ENCODE measurements around the gene PCDHA1. TPM values are rescaled to one million over a fixed set of nuclear protein-coding genes. Genes with fewer than 3 reads are reported as not detected.
"Not testable (repeated sequence)": the region's sequence is repeated elsewhere in the genome, so short reads cannot be mapped to it uniquely, and the experiment has no call there.

The PCDHA1 gene
- total RNA-seq, 2 experiments from 2014 or later, result not detected

- intact Hi-C loops (cut with micrococcal nuclease), result no loop called here
- no peaks in the 10 kb centered on the region for H3K4me1 Mint-ChIP-seq (ENCODE audit: low read depth)
- H3K4me3 Mint-ChIP-seq, result no peak overlapping the region
- no peak for DNase-seq
- CTCF ChIA-PET, result interaction anchor here (0.9 kb wide), 1 partner anchor 9 kb away, joined by 3 read pairs; the partner anchor contains the start of gene PCDHA7
- no peak overlapping the region for H3K27ac Mint-ChIP-seq
- peaks cover 2% of the 10 kb centered on the region for H3K36me3 Mint-ChIP-seq (ENCODE audit: low read depth)
- peaks cover 22% of the 10 kb centered on the region for H3K9me3 Mint-ChIP-seq
- H3K27me3 Mint-ChIP-seq (ENCODE audit: low read depth), result peaks cover 36% of the 10 kb centered on the region
These were observed 57.1 kb downstream of the PCDHA1 start for GRCh38 chr5:140842798-140843733.

- H3K9me3 Mint-ChIP-seq; CTCF ChIA-PET; DNase-seq; H3K36me3 Mint-ChIP-seq (ENCODE audit: low read depth); intact Hi-C loops (cut with micrococcal nuclease); H3K27ac Mint-ChIP-seq; H3K4me1 Mint-ChIP-seq (ENCODE audit: low read depth); H3K4me3 Mint-ChIP-seq: not testable (repeated sequence)
- peaks cover 32% of the 10 kb centered on the region for H3K27me3 Mint-ChIP-seq (ENCODE audit: low read depth)
These were observed 62.5 kb downstream of the PCDHA1 start, which contains the start of gene PCDHA9 for GRCh38 chr5:140848139-140849102. PCDHA9 (plus strand) TSS chr5:140848382; CDS start chr5:140848496, 114 bp downstream.

- intact Hi-C loops (cut with micrococcal nuclease), result not testable (repeated sequence)
These were observed 64.1 kb downstream of the PCDHA1 start for GRCh38 chr5:140849831-140850634.

GRCh38 chr5:140855772-140856674 lies 70.1 kb downstream of the PCDHA1 start, which contains the start of gene PCDHA10:
PCDHA10 (plus strand) TSS chr5:140855897; CDS start chr5:140856049, 152 bp downstream.
- no peaks in the 10 kb centered on the region for H3K4me1 Mint-ChIP-seq (ENCODE audit: low read depth)
- peaks cover 36% of the 10 kb centered on the region for H3K27me3 Mint-ChIP-seq (ENCODE audit: low read depth)
- no peak for DNase-seq
- no peak within 1 kb of the TSS for H3K27ac Mint-ChIP-seq
- peaks cover 11% of the 10 kb centered on the region for H3K36me3 Mint-ChIP-seq (ENCODE audit: low read depth)
- CTCF ChIA-PET, result interaction anchor here (0.6 kb wide), 1 partner anchor 25 kb away, joined by 4 read pairs; no protein-coding TSS in a partner anchor
- no peak within 1 kb of the TSS for H3K4me3 Mint-ChIP-seq
- intact Hi-C loops (cut with micrococcal nuclease), result no loop called here
- H3K9me3 Mint-ChIP-seq, result peaks cover 18% of the 10 kb centered on the region

More at GRCh38 chr5:140849831-140850634, 64.1 kb downstream of the PCDHA1 start:
- H3K27me3 Mint-ChIP-seq (ENCODE audit: low read depth), result peaks cover 34% of the 10 kb centered on the region
- H3K27ac Mint-ChIP-seq; H3K9me3 Mint-ChIP-seq; H3K4me1 Mint-ChIP-seq (ENCODE audit: low read depth); H3K4me3 Mint-ChIP-seq; H3K36me3 Mint-ChIP-seq (ENCODE audit: low read depth); DNase-seq; CTCF ChIA-PET: not testable (repeated sequence)

GRCh38 chr5:140857177-140857986 lies 71.4 kb downstream of the PCDHA1 start:
- Mint-ChIP-seq H3K4me3 (no peak overlapping the region), H3K27ac (no peak overlapping the region), H3K9me3 (peaks cover 22% of the 10 kb centered on the region), H3K36me3 (ENCODE audit: low read depth) (peaks cover 13% of the 10 kb centered on the region), H3K27me3 (ENCODE audit: low read depth) (peaks cover 46% of the 10 kb centered on the region), H3K4me1 (ENCODE audit: low read depth) (no peaks in the 10 kb centered on the region)
- CTCF ChIA-PET, result no interaction called here
- intact Hi-C loops (cut with micrococcal nuclease), result no loop called here
- no peak for DNase-seq

- peaks cover 22% of the 10 kb centered on the region for H3K9me3 Mint-ChIP-seq
- CTCF ChIA-PET, result no interaction called here
- peaks cover 13% of the 10 kb centered on the region for H3K36me3 Mint-ChIP-seq (ENCODE audit: low read depth)
- H3K4me3 Mint-ChIP-seq, result no peak overlapping the region
- no peak overlapping the region for H3K27ac Mint-ChIP-seq
- H3K27me3 Mint-ChIP-seq (ENCODE audit: low read depth), result peaks cover 43% of the 10 kb centered on the region
- no peaks in the 10 kb centered on the region for H3K4me1 Mint-ChIP-seq (ENCODE audit: low read depth)
- intact Hi-C loops (cut with micrococcal nuclease), result no loop called here
- no peak for DNase-seq
These were observed 72.0 kb downstream of the PCDHA1 start for GRCh38 chr5:140857987-140858240.

- Mint-ChIP-seq H3K27ac (no peak overlapping the region), H3K27me3 (ENCODE audit: low read depth) (peaks cover 24% of the 10 kb centered on the region), H3K9me3 (peaks cover 12% of the 10 kb centered on the region), H3K4me3 (no peak overlapping the region), H3K4me1 (ENCODE audit: low read depth) (no peaks in the 10 kb centered on the region), H3K36me3 (ENCODE audit: low read depth) (peaks cover 3% of the 10 kb centered on the region)
- intact Hi-C loops (cut with micrococcal nuclease), result no loop called here
- DNase-seq, result no peak
- CTCF ChIA-PET, result no interaction called here
These were observed 76.7 kb downstream of the PCDHA1 start for GRCh38 chr5:140862441-140863295.

GRCh38 chr5:140868721-140869554 lies 83.0 kb downstream of the PCDHA1 start, which contains the start of gene PCDHA11:
PCDHA11 (plus strand) TSS chr5:140868957; CDS start chr5:140869104, 147 bp downstream.
- intact Hi-C loops (cut with micrococcal nuclease), result loop anchor here (1.0 kb wide), 1 partner anchor 172 kb away; no protein-coding TSS in a partner anchor
- Mint-ChIP-seq H3K27ac (no peak within 1 kb of the TSS), H3K4me3 (no peak within 1 kb of the TSS), H3K27me3 (ENCODE audit: low read depth) (peaks cover 32% of the 10 kb centered on the region), H3K9me3 (peaks cover 7% of the 10 kb centered on the region), H3K4me1 (ENCODE audit: low read depth) (no peaks in the 10 kb centered on the region), H3K36me3 (ENCODE audit: low read depth) (peaks cover 4% of the 10 kb centered on the region)
- DNase-seq, result no peak
- CTCF ChIA-PET, result no interaction called here

- H3K36me3 Mint-ChIP-seq (ENCODE audit: low read depth), result peaks cover 4% of the 10 kb centered on the region
- no peak overlapping the region for H3K27ac Mint-ChIP-seq
- H3K4me3 Mint-ChIP-seq, result no peak overlapping the region
- no peak for DNase-seq
- peaks cover 7% of the 10 kb centered on the region for H3K9me3 Mint-ChIP-seq
- intact Hi-C loops (cut with micrococcal nuclease), result loop anchor here (1.0 kb wide), 1 partner anchor 172 kb away; no protein-coding TSS in a partner anchor
- no peaks in the 10 kb centered on the region for H3K4me1 Mint-ChIP-seq (ENCODE audit: low read depth)
- CTCF ChIA-PET, result no interaction called here
- peaks cover 36% of the 10 kb centered on the region for H3K27me3 Mint-ChIP-seq (ENCODE audit: low read depth)
These were observed 83.6 kb downstream of the PCDHA1 start for GRCh38 chr5:140869555-140869886.

Measured in activated naive CD4-positive, alpha-beta T cell treated with anti-CD3 and anti-CD28 coated beads for 36 hours (primary cell).